HCT116 (cell line): ENCODE data around the gene CTDNEP1. TPM values are rescaled to one million over a fixed set of nuclear protein-coding genes. Genes with fewer than 3 reads are reported as not detected.

ENCODE experiments used
- ATAC-seq: fragments of 200-7000 bp; cut with Tn5 transposase; 2 replicates; pipeline ENCODE4 v1.9.1; 2020; ENCODE audit warnings: mild to moderate bottlenecking, moderate library complexity
- BruUV-seq: library from RNA; stranded (reverse); fragments of 400-500 nt; replicated peaks from 2 replicates; lab custom pipeline; 2021; lab: Mats Ljungman, UMichigan
- CTCF ChIA-PET: fragments of 300-600 bp; sonication (Branson Sonifier 250); formaldehyde crosslinking; loops from one replicate; lab custom pipeline; 2021; ENCODE audit warnings: antibody characterized with exemption; lab: Charles Lee
- POLR2A ChIA-PET: fragments of 300-600, 350-600 bp; sonication (Branson Sonifier 250); formaldehyde crosslinking; loops from one replicate; lab custom pipeline; 2021; ENCODE audit warnings: antibody characterized with exemption; lab: Charles Lee
- RAD21 ChIA-PET, 2 experiments: fragments of 300-600 bp; sonication (Branson Sonifier 250); formaldehyde crosslinking; loops; one replicate each; lab custom pipeline; 2023; ENCODE audit warnings: low total read pairs in 2 of 2; ENCODE audit not compliant: uncharacterized antibody in 2 of 2, unreplicated experiment in 2 of 2, low non-redundant PET in 1 of 2; lab: Charles Lee
- DNase-seq: peaks from one replicate; pipeline ENCODE4 v3.0.0-alpha.2; 2010; ENCODE audit warnings: low read depth, low spot score
- H2AFZ ChIP-seq: fragments of 200-600 bp; shearing (Covaris generic), sonication (generic); 2 replicates; pipeline ENCODE4 v1.6.1; 2017; ENCODE audit warnings: low read depth, mixed run types, mixed read lengths, antibody characterized with exemption, low read length; ENCODE audit not compliant: poor library complexity, severe bottlenecking
- H3K27ac ChIP-seq: 2 replicates; pipeline ENCODE4 v1.5.1; 2012; ENCODE audit warnings: low read depth, low read length
- H3K27me3 ChIP-seq: fragments of 200-600 bp; sonication (generic); 2 replicates; pipeline ENCODE4 v1.6.1; 2016; ENCODE audit warnings: mixed run types, low read length, mixed read lengths; ENCODE audit not compliant: insufficient read depth
- H3K36me3 ChIP-seq, 2 experiments: fragments of 200-500 bp in 1 of 2; fragments of 200-600 bp in 1 of 2; sonication (Bioruptor generic) in 1 of 2; sonication (generic) in 1 of 2; 2 replicates each; pipeline versions ENCODE4 v1.5.1 to v1.6.1; 2014 to 2016; ENCODE audit warnings: low read length in 2 of 2, inconsistent platforms in 1 of 2, mixed read lengths in 1 of 2, mixed run types in 1 of 2; ENCODE audit not compliant: insufficient read depth in 2 of 2, control insufficient read depth in 1 of 2
- H3K4me1 ChIP-seq, 2 experiments: fragments of 200-600 bp in 1 of 2; sonication (generic) in 1 of 2; 2 replicates each; pipeline versions ENCODE4 v1.5.1 to v1.6.1; 2012 to 2017; ENCODE audit warnings: low read length in 2 of 2, inconsistent platforms in 1 of 2, mild to moderate bottlenecking in 1 of 2, mixed read lengths in 1 of 2, mixed run types in 1 of 2, moderate library complexity in 1 of 2; ENCODE audit not compliant: insufficient read depth in 2 of 2, control insufficient read depth in 1 of 2
- H3K4me2 ChIP-seq: fragments of 200-600 bp; sonication (generic); 2 replicates; pipeline ENCODE4 v1.6.1; 2017; ENCODE audit warnings: mixed run types, low read length, mixed read lengths
- H3K4me3 ChIP-seq, 2 experiments: fragments of 200-600 bp in 1 of 2; sonication (generic) in 1 of 2; replicated peaks in 1 of 2; 2 replicates each; pipeline ENCODE4 v1.5.1; 2011 to 2016; ENCODE audit warnings: low read length in 2 of 2, control low read depth in 1 of 2, low read depth in 1 of 2, mild to moderate bottlenecking in 1 of 2, mixed read lengths in 1 of 2, mixed run types in 1 of 2
- H3K79me2 ChIP-seq: fragments of 200-600 bp; sonication (generic); 2 replicates; pipeline ENCODE4 v1.6.1; 2017; ENCODE audit warnings: mild to moderate bottlenecking, mixed run types, low read length, moderate library complexity, mixed read lengths; ENCODE audit not compliant: insufficient read depth
- H3K9ac ChIP-seq: fragments of 200-600 bp; sonication (generic); 2 replicates; pipeline ENCODE4 v1.6.1; 2016; ENCODE audit warnings: low read length, mixed read lengths
- H3K9me2 ChIP-seq: fragments of 200-600 bp; sonication (generic), shearing (Covaris generic); 2 replicates; pipeline ENCODE4 v1.6.1; 2017; ENCODE audit warnings: mixed run types, mild to moderate bottlenecking, moderate library complexity; ENCODE audit not compliant: insufficient read depth
- H3K9me3 ChIP-seq, 2 experiments: fragments of 200-500 bp in 1 of 2; fragments of 200-600 bp in 1 of 2; sonication (Bioruptor generic) in 1 of 2; sonication (generic) in 1 of 2; 2 replicates each; pipeline ENCODE4 v1.6.1; 2014 to 2017; ENCODE audit warnings: low read length in 2 of 2, mixed read lengths in 2 of 2, inconsistent platforms in 1 of 2, low read depth in 1 of 2, mild to moderate bottlenecking in 1 of 2, mixed run types in 1 of 2, moderate library complexity in 1 of 2; ENCODE audit not compliant: control insufficient read depth in 1 of 2, insufficient read depth in 1 of 2
- H4K20me1 ChIP-seq: fragments of 200-600 bp; sonication (generic), shearing (Covaris generic); 2 replicates; pipeline ENCODE4 v1.6.1; 2017; ENCODE audit warnings: mixed run types, mild to moderate bottlenecking, moderate library complexity; ENCODE audit not compliant: insufficient read depth
- CBX3 ChIP-seq: IDR thresholded peaks from 2 replicates; pipeline ENCODE4 v1.6.1; 2012; ENCODE audit warnings: low read depth
- EGR1 ChIP-seq: IDR thresholded peaks from 2 replicates; pipeline ENCODE4 v1.6.1; 2012; ENCODE audit warnings: low read depth
- ELF1 ChIP-seq: IDR thresholded peaks from 2 replicates; pipeline ENCODE4 v1.6.1; 2012; ENCODE audit warnings: low read depth, borderline replicate concordance
- FOSL1 ChIP-seq: IDR thresholded peaks from 2 replicates; pipeline ENCODE4 v1.6.1; 2012; ENCODE audit warnings: low read depth
- JUND ChIP-seq: IDR thresholded peaks from 2 replicates; pipeline ENCODE4 v1.6.1; 2012
- POLR2A ChIP-seq: IDR thresholded peaks from 2 replicates; pipeline ENCODE4 v1.7.0; 2011; ENCODE audit warnings: borderline replicate concordance; ENCODE audit not compliant: insufficient read depth, insufficient read length; ENCODE audit errors: extremely low read depth
- POLR2AphosphoS5 ChIP-seq: IDR thresholded peaks from 2 replicates; pipeline ENCODE4 v1.6.1; 2011; ENCODE audit warnings: mild to moderate bottlenecking, low read depth, low read length, moderate library complexity
- SIN3A ChIP-seq: IDR thresholded peaks from 2 replicates; pipeline ENCODE4 v1.6.1; 2012; ENCODE audit warnings: low read depth
- TCF7L2 ChIP-seq: IDR thresholded peaks from 2 replicates; pipeline ENCODE4 v1.7.0; 2011; ENCODE audit warnings: borderline replicate concordance, inconsistent platforms; ENCODE audit not compliant: insufficient read depth, insufficient read length; ENCODE audit errors: extremely low read depth
- YY1 ChIP-seq: IDR thresholded peaks from 2 replicates; pipeline ENCODE4 v1.6.1; 2011; ENCODE audit warnings: low read length, low read depth, moderate library complexity, mild to moderate bottlenecking; ENCODE audit not compliant: insufficient replicate concordance; ENCODE audit errors: extremely low read depth
- ZFX ChIP-seq: fragments of 450-650 bp; IDR thresholded peaks from 2 replicates; pipeline ENCODE4 v1.6.1; 2017
- ZNF274 ChIP-seq: fragments of 200-500 bp; sonication (Bioruptor generic); IDR thresholded peaks from 2 replicates; pipeline ENCODE4 v1.6.1; 2014; ENCODE audit warnings: mild to moderate bottlenecking, low read depth, low read length, inconsistent platforms
- intact Hi-C: fragments of 100-400 bp; cut with micrococcal nuclease; formaldehyde crosslinking; loops from 2 replicates; pipeline ENCODE4 v1.10.0; 2022
- total RNA-seq: library from RNA; stranded (reverse); gene quantifications from one replicate; pipeline ENCODE4 v1.2.1, GENCODE V29; 2021; ENCODE audit not compliant: unreplicated experiment
- TF ChIP-seq, protein P1 (sequence below), 3 experiments: fragments of 200-600 bp in 1 of 3; sonication (generic) in 1 of 3; IDR thresholded peaks in 2 of 3; conservative IDR thresholded peaks in 1 of 3; 2 replicates each; pipeline ENCODE4 v1.5.1; 2012 to 2017; ENCODE audit warnings: low read depth in 2 of 3, low read length in 2 of 3, antibody characterized with exemption in 1 of 3, borderline replicate concordance in 1 of 3, control low read depth in 1 of 3, mild to moderate bottlenecking in 1 of 3, mixed read lengths in 1 of 3, mixed run types in 1 of 3, moderate library complexity in 1 of 3; ENCODE audit not compliant: insufficient read depth in 1 of 3
- TF ChIP-seq, protein P2 (sequence below): IDR thresholded peaks from 2 replicates; pipeline ENCODE4 v1.6.1; 2012
- TF ChIP-seq, protein P3 (sequence below): IDR thresholded peaks from 2 replicates; pipeline ENCODE4 v1.6.1; 2012; ENCODE audit warnings: low read depth
- TF ChIP-seq, protein P4 (sequence below): IDR thresholded peaks from 2 replicates; pipeline ENCODE4 v1.6.1; 2011; ENCODE audit warnings: mild to moderate bottlenecking, low read length, moderate library complexity; ENCODE audit not compliant: insufficient replicate concordance; ENCODE audit errors: extremely low read depth
- TF ChIP-seq, protein P5 (sequence below): IDR thresholded peaks from 2 replicates; pipeline ENCODE4 v1.6.1; 2012

CTDNEP1 gene
- total RNA-seq, 1 experiment from 2014 or later = 143 TPM

DNA sequence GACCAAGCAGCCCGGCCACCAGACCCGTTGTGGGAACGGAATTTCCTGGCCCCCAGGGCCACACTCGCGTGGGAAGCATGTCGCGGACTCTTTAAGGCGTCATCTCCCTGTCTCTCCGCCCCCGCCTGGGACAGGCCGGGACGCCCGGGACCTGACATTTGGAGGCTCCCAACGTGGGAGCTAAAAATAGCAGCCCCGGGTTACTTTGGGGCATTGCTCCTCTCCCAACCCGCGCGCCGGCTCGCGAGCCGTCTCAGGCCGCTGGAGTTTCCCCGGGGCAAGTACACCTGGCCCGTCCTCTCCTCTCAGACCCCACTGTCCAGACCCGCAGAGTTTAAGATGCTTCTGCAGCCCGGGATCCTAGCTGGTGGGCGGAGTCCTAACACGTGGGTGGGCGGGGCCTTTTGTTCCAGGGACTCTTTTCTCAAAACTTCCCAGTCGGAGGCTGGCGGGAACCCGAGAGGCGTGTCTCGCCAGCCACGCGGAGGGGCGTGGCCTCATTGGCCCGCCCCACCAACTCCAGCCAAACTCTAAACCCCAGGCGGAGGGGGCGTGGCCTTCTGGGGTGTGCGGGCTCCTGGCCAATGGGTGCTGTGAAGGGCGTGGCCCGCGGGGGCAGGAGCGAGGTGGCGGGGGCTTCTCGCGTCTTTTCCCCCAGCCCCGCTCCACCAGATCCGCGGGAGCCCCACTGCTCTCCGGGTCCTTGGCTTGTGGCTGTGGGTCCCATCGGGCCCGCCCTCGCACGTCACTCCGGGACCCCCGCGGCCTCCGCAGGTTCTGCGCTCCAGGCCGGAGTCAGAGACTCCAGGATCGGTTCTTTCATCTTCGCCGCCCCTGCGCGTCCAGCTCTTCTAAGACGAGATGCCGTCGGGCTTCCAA lies 29.8 kb upstream of the CTDNEP1 start, which contains the start of gene SLC2A4:
Gene SLC2A4 (plus strand): TSS at position 645 of the 879 bp plus-strand sequence. CDS start 217 bp downstream, at position 862.
- Histone ChIP-seq H3K9me2 (no peaks in the 10 kb centered on the region), H3K9ac (peak within 1 kb of the TSS; percentile 93), H3K36me3 (no peaks in the 10 kb centered on the region), H2AFZ (peak within 1 kb of the TSS; percentile 76), H3K27ac (peak within 1 kb of the TSS; percentile 73), H3K4me1 (peaks cover 13 to 34% of the 10 kb centered on the region in 2 experiments), H3K79me2 (no peaks in the 10 kb centered on the region), H3K4me2 (peak within 1 kb of the TSS; percentile 98), H4K20me1 (no peaks in the 10 kb centered on the region), H3K9me3 (no peaks in the 10 kb centered on the region), H3K4me3 (peak within 1 kb of the TSS; percentile 50 to 65), H3K27me3 (no peaks in the 10 kb centered on the region)
- intact Hi-C loops = loop anchor here (2.0 kb wide), 1 partner anchor 19 kb away; the partner anchor contains the start of gene CLDN7
- TSS peak; percentile 52 for BruUV-seq
- RAD21 ChIA-PET = interaction anchor here (0.7 to 1.5 kb wide), 4 partner anchors 15 to 156 kb away, joined by 3 to 17 read pairs (median 8); no protein-coding TSS in a partner anchor
- ATAC-seq = peak; percentile 81
- POLR2A ChIA-PET = interaction anchor here (0.7 to 1.8 kb wide), 10 partner anchors 15 to 298 kb away, joined by 3 to 8 read pairs (median 4); partner anchors contain the start of genes CD68, NEURL4 and TMEM102
- DNase-seq = peak; percentile 95
- CTCF ChIA-PET = interaction anchor here (0.6 to 2.0 kb wide), 14 partner anchors 11 to 279 kb away, joined by 3 to 38 read pairs (median 4); partner anchors contain the start of gene NEURL4
- TF ChIP-seq EGR1 (peak; percentile 85), SIN3A (no peak; the same call in 1 of the 2 replicates), CBX3 (no peak), JUND (no peak), FOSL1 (no peak), POLR2A (no peak), ZNF274 (no peak), YY1 (no peak), TCF7L2 (peak; percentile 93), ZFX (no peak), ELF1 (no peak), POLR2AphosphoS5 (0 out of 2 replicates have a peak, but pooled peaks have one; percentile 22)
- TF ChIP-seq, protein P1, sequence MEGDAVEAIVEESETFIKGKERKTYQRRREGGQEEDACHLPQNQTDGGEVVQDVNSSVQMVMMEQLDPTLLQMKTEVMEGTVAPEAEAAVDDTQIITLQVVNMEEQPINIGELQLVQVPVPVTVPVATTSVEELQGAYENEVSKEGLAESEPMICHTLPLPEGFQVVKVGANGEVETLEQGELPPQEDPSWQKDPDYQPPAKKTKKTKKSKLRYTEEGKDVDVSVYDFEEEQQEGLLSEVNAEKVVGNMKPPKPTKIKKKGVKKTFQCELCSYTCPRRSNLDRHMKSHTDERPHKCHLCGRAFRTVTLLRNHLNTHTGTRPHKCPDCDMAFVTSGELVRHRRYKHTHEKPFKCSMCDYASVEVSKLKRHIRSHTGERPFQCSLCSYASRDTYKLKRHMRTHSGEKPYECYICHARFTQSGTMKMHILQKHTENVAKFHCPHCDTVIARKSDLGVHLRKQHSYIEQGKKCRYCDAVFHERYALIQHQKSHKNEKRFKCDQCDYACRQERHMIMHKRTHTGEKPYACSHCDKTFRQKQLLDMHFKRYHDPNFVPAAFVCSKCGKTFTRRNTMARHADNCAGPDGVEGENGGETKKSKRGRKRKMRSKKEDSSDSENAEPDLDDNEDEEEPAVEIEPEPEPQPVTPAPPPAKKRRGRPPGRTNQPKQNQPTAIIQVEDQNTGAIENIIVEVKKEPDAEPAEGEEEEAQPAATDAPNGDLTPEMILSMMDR (IDR thresholded peaks at IDR 0.05 in 2 of 3, conservative IDR thresholded peaks at IDR 0.05 in 1 of 3; ENCODE audit: borderline replicate concordance in 1 of 3, insufficient read depth in 1 of 3, low read depth in 2 of 3, low read length in 2 of 3) = no peak
- TF ChIP-seq, protein P2, sequence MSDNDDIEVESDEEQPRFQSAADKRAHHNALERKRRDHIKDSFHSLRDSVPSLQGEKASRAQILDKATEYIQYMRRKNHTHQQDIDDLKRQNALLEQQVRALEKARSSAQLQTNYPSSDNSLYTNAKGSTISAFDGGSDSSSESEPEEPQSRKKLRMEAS = peak; percentile 96
- TF ChIP-seq, protein P3, sequence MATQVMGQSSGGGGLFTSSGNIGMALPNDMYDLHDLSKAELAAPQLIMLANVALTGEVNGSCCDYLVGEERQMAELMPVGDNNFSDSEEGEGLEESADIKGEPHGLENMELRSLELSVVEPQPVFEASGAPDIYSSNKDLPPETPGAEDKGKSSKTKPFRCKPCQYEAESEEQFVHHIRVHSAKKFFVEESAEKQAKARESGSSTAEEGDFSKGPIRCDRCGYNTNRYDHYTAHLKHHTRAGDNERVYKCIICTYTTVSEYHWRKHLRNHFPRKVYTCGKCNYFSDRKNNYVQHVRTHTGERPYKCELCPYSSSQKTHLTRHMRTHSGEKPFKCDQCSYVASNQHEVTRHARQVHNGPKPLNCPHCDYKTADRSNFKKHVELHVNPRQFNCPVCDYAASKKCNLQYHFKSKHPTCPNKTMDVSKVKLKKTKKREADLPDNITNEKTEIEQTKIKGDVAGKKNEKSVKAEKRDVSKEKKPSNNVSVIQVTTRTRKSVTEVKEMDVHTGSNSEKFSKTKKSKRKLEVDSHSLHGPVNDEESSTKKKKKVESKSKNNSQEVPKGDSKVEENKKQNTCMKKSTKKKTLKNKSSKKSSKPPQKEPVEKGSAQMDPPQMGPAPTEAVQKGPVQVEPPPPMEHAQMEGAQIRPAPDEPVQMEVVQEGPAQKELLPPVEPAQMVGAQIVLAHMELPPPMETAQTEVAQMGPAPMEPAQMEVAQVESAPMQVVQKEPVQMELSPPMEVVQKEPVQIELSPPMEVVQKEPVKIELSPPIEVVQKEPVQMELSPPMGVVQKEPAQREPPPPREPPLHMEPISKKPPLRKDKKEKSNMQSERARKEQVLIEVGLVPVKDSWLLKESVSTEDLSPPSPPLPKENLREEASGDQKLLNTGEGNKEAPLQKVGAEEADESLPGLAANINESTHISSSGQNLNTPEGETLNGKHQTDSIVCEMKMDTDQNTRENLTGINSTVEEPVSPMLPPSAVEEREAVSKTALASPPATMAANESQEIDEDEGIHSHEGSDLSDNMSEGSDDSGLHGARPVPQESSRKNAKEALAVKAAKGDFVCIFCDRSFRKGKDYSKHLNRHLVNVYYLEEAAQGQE = no peak
- TF ChIP-seq, protein P4, sequence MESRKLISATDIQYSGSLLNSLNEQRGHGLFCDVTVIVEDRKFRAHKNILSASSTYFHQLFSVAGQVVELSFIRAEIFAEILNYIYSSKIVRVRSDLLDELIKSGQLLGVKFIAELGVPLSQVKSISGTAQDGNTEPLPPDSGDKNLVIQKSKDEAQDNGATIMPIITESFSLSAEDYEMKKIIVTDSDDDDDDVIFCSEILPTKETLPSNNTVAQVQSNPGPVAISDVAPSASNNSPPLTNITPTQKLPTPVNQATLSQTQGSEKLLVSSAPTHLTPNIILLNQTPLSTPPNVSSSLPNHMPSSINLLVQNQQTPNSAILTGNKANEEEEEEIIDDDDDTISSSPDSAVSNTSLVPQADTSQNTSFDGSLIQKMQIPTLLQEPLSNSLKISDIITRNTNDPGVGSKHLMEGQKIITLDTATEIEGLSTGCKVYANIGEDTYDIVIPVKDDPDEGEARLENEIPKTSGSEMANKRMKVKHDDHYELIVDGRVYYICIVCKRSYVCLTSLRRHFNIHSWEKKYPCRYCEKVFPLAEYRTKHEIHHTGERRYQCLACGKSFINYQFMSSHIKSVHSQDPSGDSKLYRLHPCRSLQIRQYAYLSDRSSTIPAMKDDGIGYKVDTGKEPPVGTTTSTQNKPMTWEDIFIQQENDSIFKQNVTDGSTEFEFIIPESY = no peak
- TF ChIP-seq, protein P5, sequence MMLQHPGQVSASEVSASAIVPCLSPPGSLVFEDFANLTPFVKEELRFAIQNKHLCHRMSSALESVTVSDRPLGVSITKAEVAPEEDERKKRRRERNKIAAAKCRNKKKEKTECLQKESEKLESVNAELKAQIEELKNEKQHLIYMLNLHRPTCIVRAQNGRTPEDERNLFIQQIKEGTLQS = no peak
